Liver (tissue), 9 donors: ENCODE measurements around the gene PRSS57. TPM values are rescaled to one million over a fixed set of nuclear protein-coding genes. Genes with fewer than 3 reads are reported as not detected.

ENCODE experiments used
- DNase-seq: peaks from one replicate; pipeline ENCODE4 v3.0.0-alpha.2; 2017; ENCODE audit warnings: low spot score
- H3K27ac ChIP-seq, 2 donors: one replicate each; pipeline ENCODE4 v1.7.0; 2013; ENCODE audit warnings: inconsistent platforms in 2 of 2, low read length in 2 of 2, control low read depth in 1 of 2, low read depth in 1 of 2, mild to moderate bottlenecking in 1 of 2
- H3K27me3 ChIP-seq, 4 donors: one replicate each; pipeline versions ENCODE4 v1.6.1 to v1.7.0; 2013; ENCODE audit warnings: low read length in 3 of 4, inconsistent platforms in 1 of 4, mild to moderate bottlenecking in 1 of 4, moderate library complexity in 1 of 4; ENCODE audit not compliant: control insufficient read depth in 4 of 4, insufficient read depth in 4 of 4
- H3K36me3 ChIP-seq, 4 donors: one replicate each; pipeline versions ENCODE4 v1.6.1 to v1.7.0; 2013; ENCODE audit warnings: low read length in 3 of 4, mild to moderate bottlenecking in 3 of 4, low read depth in 1 of 4, moderate library complexity in 1 of 4; ENCODE audit not compliant: control insufficient read depth in 4 of 4, insufficient read depth in 3 of 4
- H3K4me1 ChIP-seq, 4 donors: one replicate each; pipeline versions ENCODE4 v1.6.1 to v1.7.0; 2013; ENCODE audit warnings: low read length in 3 of 4, mild to moderate bottlenecking in 3 of 4, moderate library complexity in 1 of 4; ENCODE audit not compliant: control insufficient read depth in 4 of 4, insufficient read depth in 4 of 4
- H3K4me3 ChIP-seq, 3 donors: one replicate each; pipeline versions ENCODE4 v1.6.1 to v1.7.0; 2013; ENCODE audit warnings: low read length in 3 of 3, control low read depth in 1 of 3, low read depth in 1 of 3, mild to moderate bottlenecking in 1 of 3
- H3K9ac ChIP-seq, 2 donors: one replicate each; pipeline ENCODE4 v1.7.0; 2013; ENCODE audit warnings: low read length in 2 of 2, mild to moderate bottlenecking in 2 of 2, moderate library complexity in 2 of 2, control low read depth in 1 of 2, low read depth in 1 of 2
- H3K9me3 ChIP-seq, 4 donors: one replicate each; pipeline versions ENCODE4 v1.6.1 to v1.7.0; 2013; ENCODE audit warnings: low read length in 3 of 4; ENCODE audit not compliant: control insufficient read depth in 4 of 4
- ATF3 ChIP-seq: IDR thresholded peaks from 2 replicates; pipeline ENCODE4 v1.6.1; 2016; ENCODE audit warnings: antibody characterized with exemption
- FOXA2 ChIP-seq: IDR thresholded peaks from 2 replicates; pipeline ENCODE4 v1.6.1; 2016; ENCODE audit warnings: antibody characterized with exemption
- GABPA ChIP-seq, 2 donors: IDR thresholded peaks in 1 of 2; conservative IDR thresholded peaks in 1 of 2; 2 replicates each; pipeline ENCODE4 v1.6.1; 2016; ENCODE audit warnings: antibody characterized with exemption in 2 of 2, mild to moderate bottlenecking in 1 of 2, moderate library complexity in 1 of 2
- HNF4A ChIP-seq, 2 donors: conservative IDR thresholded peaks; 2 replicates each; pipeline ENCODE4 v1.6.1; 2016; ENCODE audit warnings: antibody characterized with exemption in 2 of 2, mild to moderate bottlenecking in 2 of 2
- HNF4G ChIP-seq: IDR thresholded peaks from 2 replicates; pipeline ENCODE4 v1.6.1; 2016; ENCODE audit warnings: antibody characterized with exemption
- JUND ChIP-seq, 2 donors: IDR thresholded peaks; 2 replicates each; pipeline ENCODE4 v1.6.1; 2016; ENCODE audit warnings: antibody characterized with exemption in 2 of 2
- NR2F2 ChIP-seq: IDR thresholded peaks from 2 replicates; pipeline ENCODE4 v1.6.1; 2016; ENCODE audit warnings: antibody characterized with exemption
- RAD21 ChIP-seq, 2 donors: IDR thresholded peaks; 2 replicates each; pipeline ENCODE4 v1.6.1; 2016; ENCODE audit warnings: antibody characterized with exemption in 2 of 2, mild to moderate bottlenecking in 2 of 2
- RXRA ChIP-seq, 2 donors: IDR thresholded peaks; 2 replicates each; pipeline ENCODE4 v1.6.1; 2017 to 2018; ENCODE audit warnings: antibody characterized with exemption in 2 of 2, mild to moderate bottlenecking in 1 of 2
- SP1 ChIP-seq: IDR thresholded peaks from 2 replicates; pipeline ENCODE4 v1.6.1; 2018; ENCODE audit warnings: antibody characterized with exemption, mild to moderate bottlenecking
- TAF1 ChIP-seq: conservative IDR thresholded peaks from 2 replicates; pipeline ENCODE4 v1.6.1; 2016; ENCODE audit warnings: antibody characterized with exemption, mild to moderate bottlenecking
- ZBTB33 ChIP-seq: IDR thresholded peaks from 2 replicates; pipeline ENCODE4 v1.6.1; 2016; ENCODE audit warnings: antibody characterized with exemption
- WGBS: extraction: QIAGEN DNeasy Blood & Tissue Kit; methylation state at CpG from one replicate; pipeline ENCODE4 v1.1.7; 2013; 5-methylcytosine and 5-hydroxymethylcytosine counted together
- polyA plus RNA-seq, 2 donors: library from polyadenylated mRNA; stranded (reverse) in 1 of 2; unstranded in 1 of 2; fragments of 200-250 nt in 1 of 2; fragments of >200 nt in 1 of 2; fragmentation: Nextera tagmentation in 1 of 2; extraction: Ambion mirVana in 1 of 2; gene quantifications; one replicate each; pipeline versions ENCODE4 v1.2.1 to v1.2.3, GENCODE V29; 2013 to 2015
- total RNA-seq, 2 donors: library from RNA; depleted of rRNA; stranded (reverse); fragments of >200 nt; gene quantifications; one replicate each; pipeline ENCODE4 v1.2.3, GENCODE V29; 2014
- TF ChIP-seq, protein P1 (sequence below): fragments of 150-350 bp; IDR thresholded peaks from 2 replicates; pipeline ENCODE4 v1.5.1; 2017; ENCODE audit warnings: improper control_type of control experiment, low read depth, low read length; ENCODE audit not compliant: missing input control
- TF ChIP-seq, protein P2 (sequence below): IDR thresholded peaks from 2 replicates; pipeline ENCODE4 v1.6.1; 2016; ENCODE audit warnings: antibody characterized with exemption, mild to moderate bottlenecking
- TF ChIP-seq, protein P3 (sequence below): IDR thresholded peaks from 2 replicates; pipeline ENCODE4 v1.6.1; 2016; ENCODE audit warnings: antibody characterized with exemption
- donor health status: healthy.
- donor health status: healthy.
- donor health status: healthy.
- donor health status: healthy.
- donor health status: healthy.

Gene PRSS57
- total and polyA plus RNA-seq, 4 donors: 0.10 to 12.1 TPM; not detected in 2

DNA sequence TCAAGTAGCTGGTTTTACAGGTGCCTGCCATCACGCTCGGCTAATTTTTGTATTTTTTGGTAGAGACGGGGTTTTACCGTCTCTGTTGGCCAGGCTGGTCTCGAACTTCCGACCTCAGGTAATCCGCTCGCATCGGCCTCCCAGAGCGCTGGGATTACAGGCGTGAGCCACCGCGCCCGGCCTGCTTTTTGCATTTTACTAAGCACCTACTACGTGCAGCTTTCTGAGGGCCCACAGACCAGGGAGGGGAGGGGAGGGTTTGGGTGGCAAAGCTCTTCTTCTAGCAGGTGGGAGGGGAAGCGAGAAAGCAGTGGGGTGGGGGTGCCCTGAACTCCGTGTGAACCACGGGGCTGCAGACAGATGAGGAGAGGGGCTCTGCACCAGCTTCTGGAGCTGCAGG, 28.5 kb upstream of the PRSS57 start:
- Histone ChIP-seq H3K4me1 (peaks cover 0 to 7% (median 3%) of the 10 kb centered on the region in 4 donors), H3K9ac (no peak overlapping the region), H3K4me3 (no peak overlapping the region), H3K36me3 (no peaks in the 10 kb centered on the region), H3K27ac (no peak overlapping the region), H3K27me3 (peaks cover 0 to 3% (median 1%) of the 10 kb centered on the region in 4 donors), H3K9me3 (no peaks in the 10 kb centered on the region)
- WGBS: 88% methylated on average over 18 of the region's 18 CpGs
- TF ChIP-seq HNF4A (conservative IDR thresholded peaks at IDR 0.05) (no peak), TAF1 (no peak), RAD21 (IDR thresholded peaks at IDR 0.05) (no peak), ZBTB33 (no peak), NR2F2 (no peak), SP1 (no peak), ATF3 (no peak)
- TF ChIP-seq, protein P1, sequence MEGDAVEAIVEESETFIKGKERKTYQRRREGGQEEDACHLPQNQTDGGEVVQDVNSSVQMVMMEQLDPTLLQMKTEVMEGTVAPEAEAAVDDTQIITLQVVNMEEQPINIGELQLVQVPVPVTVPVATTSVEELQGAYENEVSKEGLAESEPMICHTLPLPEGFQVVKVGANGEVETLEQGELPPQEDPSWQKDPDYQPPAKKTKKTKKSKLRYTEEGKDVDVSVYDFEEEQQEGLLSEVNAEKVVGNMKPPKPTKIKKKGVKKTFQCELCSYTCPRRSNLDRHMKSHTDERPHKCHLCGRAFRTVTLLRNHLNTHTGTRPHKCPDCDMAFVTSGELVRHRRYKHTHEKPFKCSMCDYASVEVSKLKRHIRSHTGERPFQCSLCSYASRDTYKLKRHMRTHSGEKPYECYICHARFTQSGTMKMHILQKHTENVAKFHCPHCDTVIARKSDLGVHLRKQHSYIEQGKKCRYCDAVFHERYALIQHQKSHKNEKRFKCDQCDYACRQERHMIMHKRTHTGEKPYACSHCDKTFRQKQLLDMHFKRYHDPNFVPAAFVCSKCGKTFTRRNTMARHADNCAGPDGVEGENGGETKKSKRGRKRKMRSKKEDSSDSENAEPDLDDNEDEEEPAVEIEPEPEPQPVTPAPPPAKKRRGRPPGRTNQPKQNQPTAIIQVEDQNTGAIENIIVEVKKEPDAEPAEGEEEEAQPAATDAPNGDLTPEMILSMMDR: no peak
- TF ChIP-seq, protein P2, sequence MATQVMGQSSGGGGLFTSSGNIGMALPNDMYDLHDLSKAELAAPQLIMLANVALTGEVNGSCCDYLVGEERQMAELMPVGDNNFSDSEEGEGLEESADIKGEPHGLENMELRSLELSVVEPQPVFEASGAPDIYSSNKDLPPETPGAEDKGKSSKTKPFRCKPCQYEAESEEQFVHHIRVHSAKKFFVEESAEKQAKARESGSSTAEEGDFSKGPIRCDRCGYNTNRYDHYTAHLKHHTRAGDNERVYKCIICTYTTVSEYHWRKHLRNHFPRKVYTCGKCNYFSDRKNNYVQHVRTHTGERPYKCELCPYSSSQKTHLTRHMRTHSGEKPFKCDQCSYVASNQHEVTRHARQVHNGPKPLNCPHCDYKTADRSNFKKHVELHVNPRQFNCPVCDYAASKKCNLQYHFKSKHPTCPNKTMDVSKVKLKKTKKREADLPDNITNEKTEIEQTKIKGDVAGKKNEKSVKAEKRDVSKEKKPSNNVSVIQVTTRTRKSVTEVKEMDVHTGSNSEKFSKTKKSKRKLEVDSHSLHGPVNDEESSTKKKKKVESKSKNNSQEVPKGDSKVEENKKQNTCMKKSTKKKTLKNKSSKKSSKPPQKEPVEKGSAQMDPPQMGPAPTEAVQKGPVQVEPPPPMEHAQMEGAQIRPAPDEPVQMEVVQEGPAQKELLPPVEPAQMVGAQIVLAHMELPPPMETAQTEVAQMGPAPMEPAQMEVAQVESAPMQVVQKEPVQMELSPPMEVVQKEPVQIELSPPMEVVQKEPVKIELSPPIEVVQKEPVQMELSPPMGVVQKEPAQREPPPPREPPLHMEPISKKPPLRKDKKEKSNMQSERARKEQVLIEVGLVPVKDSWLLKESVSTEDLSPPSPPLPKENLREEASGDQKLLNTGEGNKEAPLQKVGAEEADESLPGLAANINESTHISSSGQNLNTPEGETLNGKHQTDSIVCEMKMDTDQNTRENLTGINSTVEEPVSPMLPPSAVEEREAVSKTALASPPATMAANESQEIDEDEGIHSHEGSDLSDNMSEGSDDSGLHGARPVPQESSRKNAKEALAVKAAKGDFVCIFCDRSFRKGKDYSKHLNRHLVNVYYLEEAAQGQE: no peak
- TF ChIP-seq, protein P3, sequence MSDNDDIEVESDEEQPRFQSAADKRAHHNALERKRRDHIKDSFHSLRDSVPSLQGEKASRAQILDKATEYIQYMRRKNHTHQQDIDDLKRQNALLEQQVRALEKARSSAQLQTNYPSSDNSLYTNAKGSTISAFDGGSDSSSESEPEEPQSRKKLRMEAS: no peak
- DNase-seq: no peak

GRCh38 chr19:723247-723646, 28.0 kb upstream of the PRSS57 start:
- no peak overlapping the region for H3K4me3 ChIP-seq
- no peak for DNase-seq
- TF ChIP-seq HNF4G: no peak
- TF ChIP-seq, protein P2: no peak
- no peak for TF ChIP-seq SP1
- TF ChIP-seq FOXA2: no peak
- no peak for TF ChIP-seq TAF1
- TF ChIP-seq RXRA (IDR thresholded peaks at IDR 0.05): no peak
- TF ChIP-seq ATF3: no peak
- TF ChIP-seq JUND (IDR thresholded peaks at IDR 0.05): no peak
- no peak for TF ChIP-seq HNF4A (conservative IDR thresholded peaks at IDR 0.05)
- no peak for TF ChIP-seq ZBTB33
- no peak for TF ChIP-seq NR2F2
- no peak for TF ChIP-seq GABPA (IDR thresholded peaks at IDR 0.05 in 1 of 2, conservative IDR thresholded peaks at IDR 0.05 in 1 of 2)
- H3K9ac ChIP-seq: no peak overlapping the region
- no peaks in the 10 kb centered on the region for H3K36me3 ChIP-seq
- H3K27ac ChIP-seq: no peak overlapping the region
- peaks cover 0 to 7% (median 3%) of the 10 kb centered on the region in 4 donors for H3K4me1 ChIP-seq
- H3K9me3 ChIP-seq: no peaks in the 10 kb centered on the region
- peaks cover 0 to 3% (median 1%) of the 10 kb centered on the region in 4 donors for H3K27me3 ChIP-seq
- WGBS: 67% methylated on average over 13 of the region's 13 CpGs
